Measurements from ENCODE around the gene PXYLP1. TPM values are rescaled to one million over a fixed set of nuclear protein-coding genes. Genes with fewer than 3 reads are reported as not detected.
A peak's percentile ranks its signal among the peaks of the same experiment; 100 is the strongest.

PXYLP1 gene
- total RNA-seq, 1 donor: 9.1 TPM

DNA sequence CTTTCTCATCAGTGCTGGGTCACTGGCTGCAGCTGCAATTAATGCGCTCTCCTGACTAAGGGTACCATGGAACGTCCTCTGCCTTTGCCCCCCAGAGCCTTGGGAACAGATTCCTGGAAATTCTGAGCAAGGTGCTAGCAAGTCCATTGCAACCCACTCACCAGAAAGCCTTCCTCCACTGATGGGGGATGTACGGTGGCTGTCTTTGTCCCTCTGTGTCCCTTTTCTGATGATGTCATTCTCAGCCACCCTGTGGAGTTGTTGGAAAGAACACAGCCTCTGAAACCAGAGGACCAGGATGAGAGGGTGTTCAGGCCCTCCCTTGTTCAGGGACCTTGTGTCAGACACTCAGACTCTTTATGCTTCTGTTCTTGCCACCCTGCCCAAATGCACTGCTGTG lies 98.6 kb downstream of the PXYLP1 start:
- DNase-seq (ENCODE audit: low read depth): no peak
- H3K4me3 ChIP-seq (ENCODE audit: low read depth, low read length): no peak overlapping the region
- TF ChIP-seq, protein P1, sequence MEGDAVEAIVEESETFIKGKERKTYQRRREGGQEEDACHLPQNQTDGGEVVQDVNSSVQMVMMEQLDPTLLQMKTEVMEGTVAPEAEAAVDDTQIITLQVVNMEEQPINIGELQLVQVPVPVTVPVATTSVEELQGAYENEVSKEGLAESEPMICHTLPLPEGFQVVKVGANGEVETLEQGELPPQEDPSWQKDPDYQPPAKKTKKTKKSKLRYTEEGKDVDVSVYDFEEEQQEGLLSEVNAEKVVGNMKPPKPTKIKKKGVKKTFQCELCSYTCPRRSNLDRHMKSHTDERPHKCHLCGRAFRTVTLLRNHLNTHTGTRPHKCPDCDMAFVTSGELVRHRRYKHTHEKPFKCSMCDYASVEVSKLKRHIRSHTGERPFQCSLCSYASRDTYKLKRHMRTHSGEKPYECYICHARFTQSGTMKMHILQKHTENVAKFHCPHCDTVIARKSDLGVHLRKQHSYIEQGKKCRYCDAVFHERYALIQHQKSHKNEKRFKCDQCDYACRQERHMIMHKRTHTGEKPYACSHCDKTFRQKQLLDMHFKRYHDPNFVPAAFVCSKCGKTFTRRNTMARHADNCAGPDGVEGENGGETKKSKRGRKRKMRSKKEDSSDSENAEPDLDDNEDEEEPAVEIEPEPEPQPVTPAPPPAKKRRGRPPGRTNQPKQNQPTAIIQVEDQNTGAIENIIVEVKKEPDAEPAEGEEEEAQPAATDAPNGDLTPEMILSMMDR (IDR thresholded peaks at IDR 0.05; ENCODE audit: insufficient read depth, low read length): no peak

DNA sequence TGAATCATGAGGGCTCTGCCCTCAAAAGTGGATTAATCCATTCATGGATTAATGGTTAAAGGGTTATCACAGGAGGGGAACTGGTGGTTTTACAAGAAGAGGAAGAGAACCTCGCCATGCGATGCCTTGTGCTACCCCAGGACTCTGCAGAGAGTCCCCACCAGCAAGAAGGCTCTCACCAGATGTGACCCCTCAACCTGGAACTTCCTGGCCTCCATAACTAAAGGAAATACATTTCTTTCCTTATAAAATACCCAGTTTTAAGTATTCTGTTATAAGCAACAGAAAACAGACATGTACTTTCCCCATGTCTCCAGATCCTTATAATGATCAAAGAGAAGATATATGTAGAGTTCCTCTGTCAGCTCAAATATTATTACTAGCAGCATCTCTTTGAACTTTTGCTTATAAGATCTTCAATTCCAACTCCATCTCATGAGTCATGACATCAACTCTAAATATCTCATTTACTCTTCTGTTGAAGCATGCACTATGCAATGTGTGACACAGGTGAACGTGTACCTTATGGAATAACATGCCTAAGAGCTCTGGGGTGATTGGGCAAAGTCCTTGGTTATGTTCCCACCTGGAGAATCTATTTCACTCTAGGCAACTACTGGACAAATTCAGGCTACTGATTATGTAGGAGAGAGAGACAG lies 99.2 kb downstream of the PXYLP1 start:
- no peak for DNase-seq (ENCODE audit: low read depth)
- H3K4me3 ChIP-seq (ENCODE audit: low read depth, low read length): no peak overlapping the region
- TF ChIP-seq, protein P1 (IDR thresholded peaks at IDR 0.05; ENCODE audit: insufficient read depth, low read length): no peak

- TF ChIP-seq, protein P1 (IDR thresholded peaks at IDR 0.05; ENCODE audit: insufficient read depth, low read length): no peak
- no peak overlapping the region for H3K4me3 ChIP-seq (ENCODE audit: low read depth, low read length)
These were observed 100.0 kb downstream of the PXYLP1 start for GRCh38 chr3:141331377-141332318.

DNA sequence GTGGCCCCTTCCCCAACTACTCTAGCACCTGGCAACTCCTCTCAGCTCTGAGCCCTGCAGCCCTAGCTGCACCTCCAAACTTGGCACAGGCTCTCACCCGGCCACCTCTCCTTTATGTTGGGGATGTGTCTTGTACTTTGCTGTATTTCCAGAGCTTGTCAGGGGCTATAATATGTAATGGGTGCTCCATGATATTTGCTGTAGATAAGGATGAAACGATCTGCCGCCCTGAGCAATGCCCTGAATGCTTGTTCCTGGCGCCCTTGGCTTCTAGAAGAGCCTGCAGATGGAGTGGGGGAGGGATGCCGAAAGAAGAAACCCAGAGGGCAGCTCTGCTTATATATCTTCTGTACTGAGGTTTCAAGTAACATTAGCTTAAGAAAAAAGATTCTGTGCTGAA lies 100.8 kb downstream of the PXYLP1 start:
- TF ChIP-seq, protein P1 (IDR thresholded peaks at IDR 0.05; ENCODE audit: insufficient read depth, low read length): no peak
- no peak for DNase-seq (ENCODE audit: low read depth)
- H3K4me3 ChIP-seq (ENCODE audit: low read depth, low read length): no peak overlapping the region

More at GRCh38 chr3:141331377-141332318, 100.0 kb downstream of the PXYLP1 start:
- peak; percentile 94 for DNase-seq (ENCODE audit: low read depth)

- DNase-seq (ENCODE audit: low read depth): peak; percentile 32
- TF ChIP-seq, protein P1 (IDR thresholded peaks at IDR 0.05; ENCODE audit: insufficient read depth, low read length): no peak
- no peak overlapping the region for H3K4me3 ChIP-seq (ENCODE audit: low read depth, low read length)
These were observed 102.4 kb downstream of the PXYLP1 start for GRCh38 chr3:141333836-141334626.

GRCh38 chr3:141334627-141335250 lies 103.1 kb downstream of the PXYLP1 start:
- TF ChIP-seq, protein P1 (IDR thresholded peaks at IDR 0.05; ENCODE audit: insufficient read depth, low read length): no peak
- DNase-seq (ENCODE audit: low read depth): no peak
- H3K4me3 ChIP-seq (ENCODE audit: low read depth, low read length): no peak overlapping the region

All from fibroblast of the aortic adventitia (primary cell).